ENCODE data around the gene LAMA5.

The LAMA5 gene

GRCh38 chr20:62310757-62311121, 56.4 kb downstream of the LAMA5 start:
- DNase-seq = no peak
- TF ChIP-seq GATA1 (IDR thresholded peaks at IDR 0.05; ENCODE audit: low read depth, low read length) (no peak), POLR2A (IDR thresholded peaks at IDR 0.05; ENCODE audit: low read length) (no peak)

GRCh38 chr20:62309947-62310756, 57.0 kb downstream of the LAMA5 start:
- no peak for DNase-seq
- TF ChIP-seq GATA1 (IDR thresholded peaks at IDR 0.05; ENCODE audit: low read depth, low read length) = no peak
- TF ChIP-seq POLR2A (IDR thresholded peaks at IDR 0.05; ENCODE audit: low read length) = no peak

GRCh38 chr20:62309198-62309944, 57.7 kb downstream of the LAMA5 start:
- TF ChIP-seq POLR2A (IDR thresholded peaks at IDR 0.05; ENCODE audit: low read length) (no peak), GATA1 (IDR thresholded peaks at IDR 0.05; ENCODE audit: low read depth, low read length) (no peak)
- DNase-seq = no peak

- no peak for TF ChIP-seq POLR2A (IDR thresholded peaks at IDR 0.05; ENCODE audit: low read length)
- TF ChIP-seq GATA1 (IDR thresholded peaks at IDR 0.05; ENCODE audit: low read depth, low read length) = no peak
- DNase-seq = no peak
These were observed 58.9 kb downstream of the LAMA5 start for GRCh38 chr20:62308102-62308822.

GRCh38 chr20:62307226-62308101, 59.6 kb downstream of the LAMA5 start:
- no peak for DNase-seq
- TF ChIP-seq GATA1 (IDR thresholded peaks at IDR 0.05; ENCODE audit: low read depth, low read length) (no peak), POLR2A (IDR thresholded peaks at IDR 0.05; ENCODE audit: low read length) (no peak)

GRCh38 chr20:62306414-62307187, 60.5 kb downstream of the LAMA5 start:
- TF ChIP-seq GATA1 (IDR thresholded peaks at IDR 0.05; ENCODE audit: low read depth, low read length) (no peak), POLR2A (IDR thresholded peaks at IDR 0.05; ENCODE audit: low read length) (no peak)
- DNase-seq = no peak

- no peak for TF ChIP-seq POLR2A (IDR thresholded peaks at IDR 0.05; ENCODE audit: low read length)
- no peak for TF ChIP-seq GATA1 (IDR thresholded peaks at IDR 0.05; ENCODE audit: low read depth, low read length)
- DNase-seq = no peak
These were observed 61.2 kb downstream of the LAMA5 start for GRCh38 chr20:62305765-62306413.

- DNase-seq = no peak
- TF ChIP-seq GATA1 (IDR thresholded peaks at IDR 0.05; ENCODE audit: low read depth, low read length) (no peak), POLR2A (IDR thresholded peaks at IDR 0.05; ENCODE audit: low read length) (no peak)
These were observed 61.9 kb downstream of the LAMA5 start for GRCh38 chr20:62305149-62305764.

GRCh38 chr20:62304331-62305148, 62.6 kb downstream of the LAMA5 start:
- TF ChIP-seq POLR2A (IDR thresholded peaks at IDR 0.05; ENCODE audit: low read length) = no peak
- no peak for TF ChIP-seq GATA1 (IDR thresholded peaks at IDR 0.05; ENCODE audit: low read depth, low read length)
- no peak for DNase-seq

GRCh38 chr20:62303340-62304226, 63.5 kb downstream of the LAMA5 start:
- no peak for TF ChIP-seq GATA1 (IDR thresholded peaks at IDR 0.05; ENCODE audit: low read depth, low read length)
- TF ChIP-seq POLR2A (IDR thresholded peaks at IDR 0.05; ENCODE audit: low read length) = no peak
- DNase-seq = peak; percentile 60 to 74

Measured in erythroblast (primary cell).